ENCODE measurements around the gene GUK1.

GRCh38 chr1:228100822-228101613, 39.1 kb upstream of the GUK1 start:
- TF ChIP-seq CTCF (IDR thresholded peaks at IDR 0.05; ENCODE audit: low read length) (no peak), EZH2phosphoT487 (IDR thresholded peaks at IDR 0.05; ENCODE audit: low read length) (no peak), EZH2 (optimal IDR thresholded peaks at IDR 0.05; ENCODE audit: low read depth, low read length) (no peak)
